Measurements from ENCODE around the gene ZNF534.

- TF ChIP-seq CTCF (IDR thresholded peaks at IDR 0.05) = no peak
- no peak for TF ChIP-seq ZFX (IDR thresholded peaks at IDR 0.05; ENCODE audit: borderline replicate concordance)
Measured at GRCh38 chr19:52492994-52493470, 64.1 kb downstream of the ZNF534 start.
